Testis (tissue), 2 donors: ENCODE results near the gene NTM.

Experiments used
- CTCF ChIP-seq, 3 experiments: fragments of 450-650 bp in 2 of 3; fragments of 200-600 bp in 1 of 3; sonication (generic) in 1 of 3; IDR thresholded peaks; one replicate each; pipeline ENCODE4 v1.5.1; 2016 to 2019; ENCODE audit warnings: antibody characterized with exemption in 3 of 3, mild to moderate bottlenecking in 2 of 3, moderate library complexity in 1 of 3
- POLR2A ChIP-seq: fragments of 450-650 bp; IDR thresholded peaks from one replicate; pipeline ENCODE4 v1.6.1; 2017; ENCODE audit warnings: antibody characterized with exemption, mild to moderate bottlenecking, moderate library complexity

GRCh38 chr11:131411636-131412035, 41.2 kb downstream of the NTM start:
- TF ChIP-seq POLR2A, result no peak
- TF ChIP-seq CTCF (IDR thresholded peaks at IDR 0.05), result no peak
